Liver (tissue), 9 donors: ENCODE results near the gene CCDC116. TPM values are rescaled to one million over a fixed set of nuclear protein-coding genes. Genes with fewer than 3 reads are reported as not detected.

ENCODE experiments used
- DNase-seq: peaks from one replicate; pipeline ENCODE4 v3.0.0-alpha.2; 2017; ENCODE audit warnings: low spot score
- H3K27ac ChIP-seq, 2 donors: one replicate each; pipeline ENCODE4 v1.7.0; 2013; ENCODE audit warnings: inconsistent platforms in 2 of 2, low read length in 2 of 2, control low read depth in 1 of 2, low read depth in 1 of 2, mild to moderate bottlenecking in 1 of 2
- H3K27me3 ChIP-seq, 4 donors: one replicate each; pipeline versions ENCODE4 v1.6.1 to v1.7.0; 2013; ENCODE audit warnings: low read length in 3 of 4, inconsistent platforms in 1 of 4, mild to moderate bottlenecking in 1 of 4, moderate library complexity in 1 of 4; ENCODE audit not compliant: control insufficient read depth in 4 of 4, insufficient read depth in 4 of 4
- H3K36me3 ChIP-seq, 4 donors: one replicate each; pipeline versions ENCODE4 v1.6.1 to v1.7.0; 2013; ENCODE audit warnings: low read length in 3 of 4, mild to moderate bottlenecking in 3 of 4, low read depth in 1 of 4, moderate library complexity in 1 of 4; ENCODE audit not compliant: control insufficient read depth in 4 of 4, insufficient read depth in 3 of 4
- H3K4me1 ChIP-seq, 4 donors: one replicate each; pipeline versions ENCODE4 v1.6.1 to v1.7.0; 2013; ENCODE audit warnings: low read length in 3 of 4, mild to moderate bottlenecking in 3 of 4, moderate library complexity in 1 of 4; ENCODE audit not compliant: control insufficient read depth in 4 of 4, insufficient read depth in 4 of 4
- H3K4me3 ChIP-seq, 3 donors: one replicate each; pipeline versions ENCODE4 v1.6.1 to v1.7.0; 2013; ENCODE audit warnings: low read length in 3 of 3, control low read depth in 1 of 3, low read depth in 1 of 3, mild to moderate bottlenecking in 1 of 3
- H3K9ac ChIP-seq, 2 donors: one replicate each; pipeline ENCODE4 v1.7.0; 2013; ENCODE audit warnings: low read length in 2 of 2, mild to moderate bottlenecking in 2 of 2, moderate library complexity in 2 of 2, control low read depth in 1 of 2, low read depth in 1 of 2
- H3K9me3 ChIP-seq, 4 donors: one replicate each; pipeline versions ENCODE4 v1.6.1 to v1.7.0; 2013; ENCODE audit warnings: low read length in 3 of 4; ENCODE audit not compliant: control insufficient read depth in 4 of 4
- ATF3 ChIP-seq: IDR thresholded peaks from 2 replicates; pipeline ENCODE4 v1.6.1; 2016; ENCODE audit warnings: antibody characterized with exemption
- EGR1 ChIP-seq, 2 donors: IDR thresholded peaks; 2 replicates each; pipeline ENCODE4 v1.6.1; 2016 to 2018; ENCODE audit warnings: antibody characterized with exemption in 2 of 2, low read depth in 2 of 2
- FOXA1 ChIP-seq: IDR thresholded peaks from 2 replicates; pipeline ENCODE4 v1.6.1; 2016; ENCODE audit warnings: antibody characterized with exemption
- FOXA2 ChIP-seq: IDR thresholded peaks from 2 replicates; pipeline ENCODE4 v1.6.1; 2016; ENCODE audit warnings: antibody characterized with exemption
- GABPA ChIP-seq, 2 donors: IDR thresholded peaks in 1 of 2; conservative IDR thresholded peaks in 1 of 2; 2 replicates each; pipeline ENCODE4 v1.6.1; 2016; ENCODE audit warnings: antibody characterized with exemption in 2 of 2, mild to moderate bottlenecking in 1 of 2, moderate library complexity in 1 of 2
- HNF4A ChIP-seq, 2 donors: conservative IDR thresholded peaks; 2 replicates each; pipeline ENCODE4 v1.6.1; 2016; ENCODE audit warnings: antibody characterized with exemption in 2 of 2, mild to moderate bottlenecking in 2 of 2
- HNF4G ChIP-seq: IDR thresholded peaks from 2 replicates; pipeline ENCODE4 v1.6.1; 2016; ENCODE audit warnings: antibody characterized with exemption
- JUND ChIP-seq, 2 donors: IDR thresholded peaks; 2 replicates each; pipeline ENCODE4 v1.6.1; 2016; ENCODE audit warnings: antibody characterized with exemption in 2 of 2
- MAX ChIP-seq: IDR thresholded peaks from 2 replicates; pipeline ENCODE4 v1.6.1; 2016; ENCODE audit warnings: antibody characterized with exemption
- NR2F2 ChIP-seq: IDR thresholded peaks from 2 replicates; pipeline ENCODE4 v1.6.1; 2016; ENCODE audit warnings: antibody characterized with exemption
- RAD21 ChIP-seq, 2 donors: IDR thresholded peaks; 2 replicates each; pipeline ENCODE4 v1.6.1; 2016; ENCODE audit warnings: antibody characterized with exemption in 2 of 2, mild to moderate bottlenecking in 2 of 2
- REST ChIP-seq: IDR thresholded peaks from 2 replicates; pipeline ENCODE4 v1.6.1; 2016; ENCODE audit warnings: antibody characterized with exemption, mild to moderate bottlenecking
- RXRA ChIP-seq, 2 donors: IDR thresholded peaks; 2 replicates each; pipeline ENCODE4 v1.6.1; 2017 to 2018; ENCODE audit warnings: antibody characterized with exemption in 2 of 2, mild to moderate bottlenecking in 1 of 2
- SP1 ChIP-seq: IDR thresholded peaks from 2 replicates; pipeline ENCODE4 v1.6.1; 2018; ENCODE audit warnings: antibody characterized with exemption, mild to moderate bottlenecking
- TAF1 ChIP-seq: conservative IDR thresholded peaks from 2 replicates; pipeline ENCODE4 v1.6.1; 2016; ENCODE audit warnings: antibody characterized with exemption, mild to moderate bottlenecking
- YY1 ChIP-seq: IDR thresholded peaks from 2 replicates; pipeline ENCODE4 v1.6.1; 2016; ENCODE audit warnings: antibody characterized with exemption, mild to moderate bottlenecking
- WGBS: extraction: QIAGEN DNeasy Blood & Tissue Kit; methylation state at CpG from one replicate; pipeline ENCODE4 v1.1.7; 2013; 5-methylcytosine and 5-hydroxymethylcytosine counted together
- polyA plus RNA-seq, 2 donors: library from polyadenylated mRNA; stranded (reverse) in 1 of 2; unstranded in 1 of 2; fragments of 200-250 nt in 1 of 2; fragments of >200 nt in 1 of 2; fragmentation: Nextera tagmentation in 1 of 2; extraction: Ambion mirVana in 1 of 2; gene quantifications; one replicate each; pipeline versions ENCODE4 v1.2.1 to v1.2.3, GENCODE V29; 2013 to 2015
- total RNA-seq, 2 donors: library from RNA; depleted of rRNA; stranded (reverse); fragments of >200 nt; gene quantifications; one replicate each; pipeline ENCODE4 v1.2.3, GENCODE V29; 2014
- TF ChIP-seq, protein P1 (sequence below): IDR thresholded peaks from 2 replicates; pipeline ENCODE4 v1.6.1; 2016; ENCODE audit warnings: antibody characterized with exemption
- TF ChIP-seq, protein P2 (sequence below): fragments of 150-350 bp; IDR thresholded peaks from 2 replicates; pipeline ENCODE4 v1.5.1; 2017; ENCODE audit warnings: improper control_type of control experiment, low read depth, low read length; ENCODE audit not compliant: missing input control
- donor health status: healthy.
- donor health status: healthy.
- donor health status: healthy.
- donor health status: healthy.
- donor health status: healthy.

The CCDC116 gene
- total and polyA plus RNA-seq, 4 donors, result 0.05 to 0.08 (median 0.05) TPM; not detected in 1

- H3K4me3 ChIP-seq, result no peak overlapping the region
- peaks cover 5 to 27% (median 14%) of the 10 kb centered on the region in 4 donors for H3K36me3 ChIP-seq
- no peak overlapping the region for H3K27ac ChIP-seq
- no peak overlapping the region for H3K9ac ChIP-seq
- peaks cover 2 to 10% (median 5%) of the 10 kb centered on the region in 4 donors for H3K4me1 ChIP-seq
- 96% methylated on average over 4 of the region's 4 CpGs for WGBS
- DNase-seq, result no peak
- no peaks in the 10 kb centered on the region for H3K9me3 ChIP-seq
- TF ChIP-seq JUND (IDR thresholded peaks at IDR 0.05) (no peak), EGR1 (IDR thresholded peaks at IDR 0.05; ENCODE audit: low read depth in 2 of 2) (no peak), SP1 (no peak), RXRA (IDR thresholded peaks at IDR 0.05) (no peak), HNF4G (no peak), RAD21 (IDR thresholded peaks at IDR 0.05) (no peak), HNF4A (conservative IDR thresholded peaks at IDR 0.05) (no peak), MAX (no peak), FOXA2 (no peak), TAF1 (no peak), ATF3 (no peak), REST (no peak), YY1 (no peak), GABPA (IDR thresholded peaks at IDR 0.05 in 1 of 2, conservative IDR thresholded peaks at IDR 0.05 in 1 of 2) (no peak), FOXA1 (no peak), NR2F2 (no peak)
- TF ChIP-seq, protein P1, sequence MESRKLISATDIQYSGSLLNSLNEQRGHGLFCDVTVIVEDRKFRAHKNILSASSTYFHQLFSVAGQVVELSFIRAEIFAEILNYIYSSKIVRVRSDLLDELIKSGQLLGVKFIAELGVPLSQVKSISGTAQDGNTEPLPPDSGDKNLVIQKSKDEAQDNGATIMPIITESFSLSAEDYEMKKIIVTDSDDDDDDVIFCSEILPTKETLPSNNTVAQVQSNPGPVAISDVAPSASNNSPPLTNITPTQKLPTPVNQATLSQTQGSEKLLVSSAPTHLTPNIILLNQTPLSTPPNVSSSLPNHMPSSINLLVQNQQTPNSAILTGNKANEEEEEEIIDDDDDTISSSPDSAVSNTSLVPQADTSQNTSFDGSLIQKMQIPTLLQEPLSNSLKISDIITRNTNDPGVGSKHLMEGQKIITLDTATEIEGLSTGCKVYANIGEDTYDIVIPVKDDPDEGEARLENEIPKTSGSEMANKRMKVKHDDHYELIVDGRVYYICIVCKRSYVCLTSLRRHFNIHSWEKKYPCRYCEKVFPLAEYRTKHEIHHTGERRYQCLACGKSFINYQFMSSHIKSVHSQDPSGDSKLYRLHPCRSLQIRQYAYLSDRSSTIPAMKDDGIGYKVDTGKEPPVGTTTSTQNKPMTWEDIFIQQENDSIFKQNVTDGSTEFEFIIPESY, result no peak
- TF ChIP-seq, protein P2, sequence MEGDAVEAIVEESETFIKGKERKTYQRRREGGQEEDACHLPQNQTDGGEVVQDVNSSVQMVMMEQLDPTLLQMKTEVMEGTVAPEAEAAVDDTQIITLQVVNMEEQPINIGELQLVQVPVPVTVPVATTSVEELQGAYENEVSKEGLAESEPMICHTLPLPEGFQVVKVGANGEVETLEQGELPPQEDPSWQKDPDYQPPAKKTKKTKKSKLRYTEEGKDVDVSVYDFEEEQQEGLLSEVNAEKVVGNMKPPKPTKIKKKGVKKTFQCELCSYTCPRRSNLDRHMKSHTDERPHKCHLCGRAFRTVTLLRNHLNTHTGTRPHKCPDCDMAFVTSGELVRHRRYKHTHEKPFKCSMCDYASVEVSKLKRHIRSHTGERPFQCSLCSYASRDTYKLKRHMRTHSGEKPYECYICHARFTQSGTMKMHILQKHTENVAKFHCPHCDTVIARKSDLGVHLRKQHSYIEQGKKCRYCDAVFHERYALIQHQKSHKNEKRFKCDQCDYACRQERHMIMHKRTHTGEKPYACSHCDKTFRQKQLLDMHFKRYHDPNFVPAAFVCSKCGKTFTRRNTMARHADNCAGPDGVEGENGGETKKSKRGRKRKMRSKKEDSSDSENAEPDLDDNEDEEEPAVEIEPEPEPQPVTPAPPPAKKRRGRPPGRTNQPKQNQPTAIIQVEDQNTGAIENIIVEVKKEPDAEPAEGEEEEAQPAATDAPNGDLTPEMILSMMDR, result no peak
- H3K27me3 ChIP-seq, result no peaks in the 10 kb centered on the region
Measured at GRCh38 chr22:21679383-21679782, 46.8 kb downstream of the CCDC116 start.
